ENCODE data around the gene AADAT.
"Not testable (repeated sequence)": the region's sequence is repeated elsewhere in the genome, so short reads cannot be mapped to it uniquely, and the experiment has no call there.

AADAT gene

GRCh38 chr4:170089274-170089667, 485 bp downstream of the AADAT start:
- DNase-seq, result peak; percentile 73

- DNase-seq, result peak; percentile 52
Observed at GRCh38 chr4:170088716-170089115, 1.0 kb downstream of the AADAT start.

- no peak for DNase-seq
Observed at GRCh38 chr4:170087163-170087700, 2.5 kb downstream of the AADAT start.

- no peak for DNase-seq
Observed at GRCh38 chr4:170083541-170083940, 6.2 kb downstream of the AADAT start.

- DNase-seq, result no peak
Observed at GRCh38 chr4:170080496-170080895, 9.3 kb downstream of the AADAT start.

GRCh38 chr4:170079981-170080380, 9.8 kb downstream of the AADAT start:
- no peak for DNase-seq

- DNase-seq, result no peak
Observed at GRCh38 chr4:170071196-170071595, 18.6 kb downstream of the AADAT start.

GRCh38 chr4:170068438-170069128, 21.2 kb downstream of the AADAT start:
- no peak for DNase-seq

- no peak for DNase-seq
Observed at GRCh38 chr4:170059421-170059820, 30.3 kb downstream of the AADAT start.

GRCh38 chr4:170058826-170059225, 30.9 kb downstream of the AADAT start:
- no peak for DNase-seq

- no peak for DNase-seq
Observed at GRCh38 chr4:170057866-170058265, 31.9 kb downstream of the AADAT start.

GRCh38 chr4:170052919-170053318, 36.8 kb downstream of the AADAT start:
- DNase-seq, result no peak

- no peak for DNase-seq
Observed at GRCh38 chr4:170051402-170051801, 38.4 kb downstream of the AADAT start.

GRCh38 chr4:170049766-170050165, 40.0 kb downstream of the AADAT start:
- no peak for DNase-seq

GRCh38 chr4:170047771-170048354, 41.9 kb downstream of the AADAT start:
- DNase-seq, result peak; percentile 81

- not testable (repeated sequence) for DNase-seq
Observed at GRCh38 chr4:170046156-170046555, 43.6 kb downstream of the AADAT start.

GRCh38 chr4:170040031-170040680, 49.6 kb downstream of the AADAT start:
- DNase-seq, result no peak

GRCh38 chr4:170038769-170039168, 51.0 kb downstream of the AADAT start:
- no peak for DNase-seq

- DNase-seq, result no peak
Observed at GRCh38 chr4:170038232-170038631, 51.5 kb downstream of the AADAT start.

- no peak for DNase-seq
Observed at GRCh38 chr4:170037481-170037880, 52.3 kb downstream of the AADAT start.

- no peak for DNase-seq
Observed at GRCh38 chr4:170035845-170036244, 53.9 kb downstream of the AADAT start.

- DNase-seq, result no peak
Observed at GRCh38 chr4:170035231-170035630, 54.5 kb downstream of the AADAT start.

GRCh38 chr4:170033999-170034398, 55.8 kb downstream of the AADAT start:
- no peak for DNase-seq

GRCh38 chr4:170030121-170030520, 59.6 kb downstream of the AADAT start:
- no peak for DNase-seq
